NCI-H1092 (cell line): ENCODE results near the gene ALG1L2.
"Not testable (repeated sequence)": the region's sequence is repeated elsewhere in the genome, so short reads cannot be mapped to it uniquely, and the experiment has no call there.

Experiments
- DNase-seq: peaks from one replicate; lab custom pipeline; 2025; lab: John Stamatoyannopoulos, UW

The ALG1L2 gene

GRCh38 chr3:130093741-130094391, 12.2 kb downstream of the ALG1L2 start:
- DNase-seq, result no peak

GRCh38 chr3:130094491-130094941, 12.9 kb downstream of the ALG1L2 start:
- not testable (repeated sequence) for DNase-seq

- DNase-seq, result not testable (repeated sequence)
These were observed 14.2 kb downstream of the ALG1L2 start for GRCh38 chr3:130095858-130096257.

- not testable (repeated sequence) for DNase-seq
These were observed 15.5 kb downstream of the ALG1L2 start for GRCh38 chr3:130097096-130097495.

GRCh38 chr3:130097690-130098638, 16.3 kb downstream of the ALG1L2 start:
- DNase-seq, result not testable (repeated sequence)

- DNase-seq, result not testable (repeated sequence)
These were observed 17.2 kb downstream of the ALG1L2 start for GRCh38 chr3:130098639-130099385.

- not testable (repeated sequence) for DNase-seq
These were observed 20.9 kb downstream of the ALG1L2 start for GRCh38 chr3:130102545-130102944.

- DNase-seq, result not testable (repeated sequence)
These were observed 22.6 kb downstream of the ALG1L2 start for GRCh38 chr3:130104191-130104590.

GRCh38 chr3:130107333-130107995, 25.8 kb downstream of the ALG1L2 start:
- DNase-seq, result not testable (repeated sequence)

- not testable (repeated sequence) for DNase-seq
These were observed 27.4 kb downstream of the ALG1L2 start for GRCh38 chr3:130108836-130109585.

- not testable (repeated sequence) for DNase-seq
These were observed 28.9 kb downstream of the ALG1L2 start for GRCh38 chr3:130110386-130111169.

GRCh38 chr3:130111185-130111864, 29.7 kb downstream of the ALG1L2 start:
- peak; percentile 95 for DNase-seq

- DNase-seq, result peak; percentile 95
These were observed 30.5 kb downstream of the ALG1L2 start for GRCh38 chr3:130111865-130112747.

GRCh38 chr3:130112748-130113073, 31.1 kb downstream of the ALG1L2 start:
- DNase-seq, result not testable (repeated sequence)

GRCh38 chr3:130115400-130115799, 33.8 kb downstream of the ALG1L2 start:
- DNase-seq, result not testable (repeated sequence)

- no peak for DNase-seq
These were observed 36.3 kb downstream of the ALG1L2 start for GRCh38 chr3:130117933-130118332.

GRCh38 chr3:130119824-130120223, 38.2 kb downstream of the ALG1L2 start:
- DNase-seq, result peak; percentile 72

- DNase-seq, result not testable (repeated sequence)
These were observed 38.7 kb downstream of the ALG1L2 start for GRCh38 chr3:130120291-130120690.
